GM03348 (cell line): ENCODE measurements around the gene DIDO1.

Experiments used
- DNase-seq: peaks from one replicate; pipeline ENCODE4 v3.0.0; 2012; ENCODE audit warnings: low spot score

DIDO1 gene

DNA sequence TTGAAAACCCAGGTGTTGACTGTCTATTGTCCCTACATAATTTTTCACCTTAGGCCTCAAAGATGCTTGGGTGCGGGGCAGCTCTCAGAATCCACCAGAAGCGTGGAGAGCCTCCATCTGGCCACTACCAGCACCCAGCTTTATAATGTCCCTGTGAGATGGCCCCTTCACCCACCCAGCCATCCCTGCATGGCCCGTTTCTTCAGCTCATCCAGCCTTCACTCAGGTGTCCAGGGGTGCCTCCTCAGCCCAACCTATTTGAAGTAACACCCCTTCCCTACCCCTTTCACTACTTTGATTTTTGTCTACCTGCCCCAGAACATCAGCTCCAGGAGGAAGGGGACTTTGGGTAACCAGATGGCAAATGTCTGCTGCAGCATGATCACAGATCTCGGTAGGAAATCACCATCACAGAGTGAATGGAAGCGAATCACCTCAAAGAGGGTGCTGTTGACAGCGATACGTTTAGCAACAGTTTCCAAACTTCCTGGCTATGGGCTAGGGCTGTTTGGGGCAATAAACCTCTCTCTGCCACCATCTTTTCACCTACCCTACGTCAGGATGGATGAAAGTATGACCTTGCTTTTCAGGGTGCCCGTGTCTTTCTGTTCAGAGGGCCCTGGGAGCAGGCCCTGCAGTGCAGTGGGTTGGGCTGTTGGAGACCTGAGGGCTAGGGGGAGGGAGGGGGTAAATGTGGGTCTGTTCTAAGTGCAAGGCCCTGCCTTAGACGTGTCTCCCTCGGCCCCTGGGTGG, 25.0 kb upstream of the DIDO1 start:
- no peak for DNase-seq

DNA sequence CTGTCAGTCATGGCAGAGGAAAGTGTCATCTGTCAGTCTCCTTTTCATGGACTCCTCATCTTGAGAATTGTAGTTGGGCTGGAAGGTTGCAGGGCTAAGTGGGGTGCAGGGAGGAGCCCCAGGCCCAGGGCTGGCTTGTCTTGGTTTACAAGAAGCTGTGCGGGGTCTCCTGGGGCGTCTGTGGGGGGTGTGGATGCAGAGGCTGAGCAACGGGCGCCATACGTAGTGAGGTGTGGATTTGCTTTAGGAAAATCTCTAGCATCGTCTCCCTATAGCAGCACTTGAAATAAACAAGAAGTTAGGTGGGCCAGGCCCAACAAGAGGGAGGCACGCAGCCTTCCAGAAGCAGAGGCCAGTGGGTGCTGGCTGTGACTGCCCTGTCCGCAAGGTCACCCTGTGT, 24.4 kb upstream of the DIDO1 start:
- DNase-seq, result no peak

DNA sequence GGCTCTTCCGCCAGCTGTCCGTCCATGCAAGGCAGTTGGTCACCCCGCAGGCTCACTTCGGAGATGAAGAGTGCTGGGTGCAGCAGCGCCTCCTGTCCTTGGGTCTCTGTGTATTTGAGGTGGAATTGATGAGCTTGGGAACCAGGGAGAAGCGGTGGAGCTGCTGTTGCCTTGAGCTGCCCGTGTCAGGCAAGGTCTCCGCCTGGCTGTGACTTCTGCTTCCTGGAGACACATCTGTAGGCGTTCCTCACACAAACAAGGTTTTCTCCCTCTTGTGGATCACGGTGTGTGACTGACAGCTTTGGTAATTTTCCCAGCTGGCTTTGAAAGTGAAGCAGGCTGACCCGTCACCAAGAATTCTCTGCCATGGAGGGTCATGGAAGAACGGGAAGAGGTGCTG, 23.7 kb upstream of the DIDO1 start:
- DNase-seq, result no peak

DNA sequence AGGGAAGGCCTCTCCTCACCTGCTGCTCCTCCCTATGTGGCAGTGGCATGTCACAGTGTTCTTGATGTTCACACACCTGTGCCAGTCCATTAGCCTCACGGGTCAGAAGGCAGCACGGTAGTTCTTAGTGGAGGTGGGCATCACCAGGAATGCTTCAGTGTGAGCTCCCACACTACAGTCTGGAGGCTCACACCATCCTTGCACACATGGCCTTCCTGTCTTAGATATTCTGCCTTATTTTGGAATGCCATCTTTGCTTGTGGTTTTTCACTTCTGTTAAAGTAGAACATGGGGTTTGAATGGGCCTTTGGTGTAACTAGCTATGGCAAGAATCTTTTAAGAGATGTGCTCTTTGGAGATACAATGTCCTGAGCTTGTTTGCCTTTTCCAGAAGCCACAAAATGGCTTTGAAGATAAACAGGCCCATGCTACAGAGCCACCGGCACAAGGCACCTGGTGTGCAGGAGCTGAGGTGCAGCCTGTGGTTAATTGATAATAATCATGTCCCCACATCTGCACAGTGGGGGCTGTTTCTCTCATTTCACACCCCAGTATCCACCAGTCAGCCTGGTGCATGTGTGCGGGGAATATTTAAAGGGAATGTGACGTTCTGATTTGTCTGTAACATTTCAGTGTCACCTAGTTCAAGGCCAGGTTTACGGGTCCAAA, 23.0 kb upstream of the DIDO1 start:
- no peak for DNase-seq

DNA sequence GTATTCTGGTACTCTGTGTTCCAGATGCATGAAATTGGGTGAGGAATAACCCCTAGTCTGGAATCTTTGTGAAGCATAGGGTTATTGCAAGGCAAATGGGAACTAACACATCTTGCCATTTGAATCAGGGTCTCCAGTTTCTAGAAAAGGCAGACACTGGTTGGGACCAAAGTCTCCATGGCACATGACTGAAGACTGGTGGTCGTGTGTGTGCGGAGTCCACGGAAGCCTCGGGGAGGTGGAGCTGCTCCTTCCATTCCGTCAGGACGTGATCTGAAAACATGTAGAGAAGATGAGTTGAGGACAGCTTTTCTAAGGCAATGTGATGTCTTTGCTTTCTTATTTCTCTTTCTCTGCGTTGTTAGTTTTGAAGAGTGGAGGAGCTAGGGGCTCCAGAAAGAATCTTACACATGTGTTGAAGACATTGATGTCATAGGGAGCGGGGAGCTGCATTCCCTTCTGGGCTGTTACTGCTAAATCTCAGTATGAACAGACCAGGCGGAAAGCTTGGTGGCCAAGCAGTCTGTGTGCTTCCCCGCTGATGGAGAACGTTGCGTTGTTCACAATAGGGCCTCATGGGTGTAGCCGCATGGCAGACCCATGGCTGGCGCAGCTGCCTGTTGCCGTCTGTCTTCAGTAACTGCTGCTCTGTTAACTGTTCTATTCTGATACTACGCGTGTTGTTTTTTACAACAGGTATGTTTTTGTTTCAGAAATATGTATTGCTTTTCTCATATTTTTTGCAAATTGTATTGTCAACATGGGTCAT, 21.4 kb upstream of the DIDO1 start:
- no peak for DNase-seq

DNA sequence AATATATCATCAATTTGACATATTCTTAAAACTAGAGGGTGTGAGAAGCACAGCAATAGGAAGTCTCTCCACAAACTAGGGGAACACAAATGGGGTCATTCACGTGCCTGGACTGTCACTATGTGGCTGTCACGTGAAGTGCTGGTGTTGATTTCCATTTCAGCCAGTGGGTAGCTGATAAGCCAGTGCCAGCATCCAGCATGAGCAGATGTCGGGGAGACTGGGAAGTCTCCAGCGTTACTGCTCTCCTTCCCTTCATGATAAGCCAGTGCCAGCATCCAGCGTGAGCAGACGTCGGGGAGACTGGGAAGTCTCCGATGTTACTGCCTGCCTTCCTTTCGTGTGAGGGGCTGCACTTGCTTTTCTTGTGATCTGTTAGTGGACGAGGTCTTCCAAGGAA, 20.6 kb upstream of the DIDO1 start:
- no peak for DNase-seq

DNA sequence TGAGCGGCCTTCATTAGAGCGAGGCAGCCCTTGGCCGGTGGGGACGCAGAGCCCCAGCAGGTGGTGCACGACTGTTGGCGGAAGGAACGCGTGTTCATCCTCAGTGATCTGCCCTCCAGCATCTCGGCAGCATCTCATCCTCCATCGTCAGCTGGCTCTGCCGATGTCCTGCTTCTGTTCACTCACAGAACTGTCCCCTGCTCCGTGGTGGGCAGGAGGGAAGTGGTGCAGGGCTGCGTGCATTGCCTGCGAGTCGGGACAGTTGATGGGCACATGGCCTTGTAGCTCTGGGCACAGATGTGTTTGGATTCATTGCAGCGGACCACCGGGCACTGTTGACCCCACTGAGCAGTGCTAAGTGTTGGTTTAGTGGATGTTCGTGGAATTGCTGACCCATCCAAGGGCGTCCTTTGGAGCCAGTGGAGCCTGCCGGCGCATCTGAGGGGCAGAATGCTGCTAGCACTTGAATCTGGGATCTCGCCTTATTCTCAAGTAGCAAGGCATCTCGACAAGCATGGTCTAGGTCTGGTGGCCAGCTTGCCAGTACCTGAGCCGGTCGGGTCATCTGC, 19.6 kb upstream of the DIDO1 start:
- no peak for DNase-seq

DNA sequence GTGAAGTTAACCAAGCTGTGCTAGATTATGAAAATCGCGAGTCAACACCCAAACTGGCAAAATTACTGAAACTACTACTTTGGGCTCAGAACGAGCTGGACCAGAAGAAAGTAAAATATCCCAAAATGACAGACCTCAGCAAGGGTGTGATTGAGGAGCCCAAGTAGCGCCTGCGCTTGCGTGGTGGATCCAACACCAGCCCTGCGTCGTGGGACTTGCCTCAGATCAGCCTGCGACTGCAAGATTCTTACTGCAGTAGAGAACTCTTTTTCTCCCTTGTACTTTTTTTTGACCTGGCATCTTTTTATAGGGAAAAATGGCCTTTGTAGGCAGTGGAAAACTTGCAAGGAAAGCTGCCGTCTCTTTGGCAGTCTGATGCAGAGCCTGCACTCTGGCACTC, 18.4 kb upstream of the DIDO1 start:
- no peak for DNase-seq

DNA sequence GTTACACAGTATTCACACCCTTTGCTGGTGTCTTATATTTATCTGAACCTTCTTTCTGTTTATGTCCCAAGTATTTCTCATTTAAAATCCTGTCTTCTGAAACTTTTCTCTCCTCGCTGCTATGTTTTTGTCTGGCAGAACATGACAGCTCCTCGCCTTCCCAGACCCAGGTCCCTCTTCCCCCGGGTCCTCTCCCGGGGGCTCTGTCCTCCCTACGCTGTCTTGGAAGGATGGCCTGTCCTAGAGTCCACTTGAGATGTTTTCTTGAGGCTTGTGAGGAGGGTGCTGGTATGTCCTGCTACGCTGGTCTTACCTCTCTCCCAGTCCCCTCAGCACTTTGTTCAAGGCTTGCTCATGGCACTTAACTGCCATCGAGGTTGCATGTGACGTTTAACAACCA, 17.9 kb upstream of the DIDO1 start:
- no peak for DNase-seq

DNA sequence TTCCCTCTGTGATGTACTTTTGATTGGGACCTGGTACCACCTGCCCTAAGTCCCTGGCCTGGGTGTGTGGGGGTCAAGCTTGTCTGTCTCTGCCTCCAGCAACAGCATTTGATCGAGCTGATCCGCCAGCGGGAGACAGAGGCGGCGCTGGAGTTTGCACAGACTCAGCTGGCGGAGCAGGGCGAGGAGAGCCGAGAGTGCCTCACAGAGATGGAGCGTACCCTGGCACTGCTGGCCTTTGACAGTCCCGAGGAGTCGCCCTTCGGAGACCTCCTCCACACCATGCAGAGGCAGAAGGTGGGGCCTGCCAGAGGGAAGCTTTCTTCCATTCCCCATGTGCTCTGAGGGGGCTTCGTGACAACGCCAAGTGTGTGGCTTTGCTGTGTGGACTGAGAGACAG, 17.1 kb upstream of the DIDO1 start:
- DNase-seq, result no peak

DNA sequence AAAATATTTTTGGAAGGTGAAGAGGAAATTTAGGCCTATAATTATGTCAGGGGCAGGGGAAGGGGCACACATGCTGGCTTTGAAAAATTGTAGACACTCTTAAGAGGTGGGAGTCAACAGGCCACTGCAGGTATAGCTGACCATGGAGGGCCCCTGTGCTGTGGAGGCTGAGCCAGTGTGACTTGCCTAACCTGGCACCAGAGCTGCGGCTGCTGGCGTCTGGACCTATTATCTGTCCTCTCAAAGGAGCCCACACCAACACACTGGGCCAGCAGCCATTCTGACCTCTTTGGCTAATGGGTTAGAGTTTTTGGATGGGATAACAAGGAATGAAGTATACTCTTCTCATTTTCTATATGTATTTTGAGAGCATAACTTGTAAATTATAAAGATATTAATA, 16.2 kb upstream of the DIDO1 start:
- no peak for DNase-seq

DNA sequence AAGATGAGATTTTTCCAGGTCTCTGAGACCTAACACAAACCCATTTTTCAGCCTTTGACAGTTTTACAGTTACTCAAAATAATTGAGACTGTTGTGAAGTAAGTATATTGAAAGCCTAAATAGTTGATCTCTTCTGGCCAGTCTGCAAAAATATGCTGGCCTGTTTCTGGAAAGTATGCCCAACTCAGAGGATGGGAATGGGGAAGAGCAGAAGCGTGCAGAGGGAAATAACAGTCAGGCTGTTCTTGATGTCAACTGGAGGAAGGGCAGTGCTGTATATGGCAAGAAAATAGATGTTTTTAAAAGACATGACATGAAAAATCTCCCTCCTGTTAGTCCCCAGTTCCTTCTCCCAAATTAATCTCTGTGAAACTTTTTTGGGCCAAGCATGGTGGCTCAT, 15.5 kb upstream of the DIDO1 start:
- no peak for DNase-seq

DNA sequence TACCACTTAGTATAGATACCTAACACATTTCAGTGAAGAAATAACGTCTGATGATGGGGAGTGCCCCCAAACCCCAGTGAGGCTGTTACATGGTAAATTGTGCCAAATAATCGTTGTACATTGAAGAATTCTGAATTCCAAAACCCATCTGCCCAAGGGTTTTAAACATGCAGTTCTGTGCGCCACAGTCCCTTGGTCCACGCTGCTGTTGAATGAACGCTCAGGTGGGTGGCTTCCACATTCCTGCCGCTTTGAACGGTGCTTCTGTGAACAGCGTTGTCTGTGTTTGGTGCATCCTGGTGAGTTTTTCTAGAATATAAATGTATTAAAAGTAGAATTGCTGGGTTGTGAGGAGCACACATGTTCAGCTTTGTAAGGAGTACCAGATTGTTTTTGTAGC, 14.6 kb upstream of the DIDO1 start:
- DNase-seq, result no peak

DNA sequence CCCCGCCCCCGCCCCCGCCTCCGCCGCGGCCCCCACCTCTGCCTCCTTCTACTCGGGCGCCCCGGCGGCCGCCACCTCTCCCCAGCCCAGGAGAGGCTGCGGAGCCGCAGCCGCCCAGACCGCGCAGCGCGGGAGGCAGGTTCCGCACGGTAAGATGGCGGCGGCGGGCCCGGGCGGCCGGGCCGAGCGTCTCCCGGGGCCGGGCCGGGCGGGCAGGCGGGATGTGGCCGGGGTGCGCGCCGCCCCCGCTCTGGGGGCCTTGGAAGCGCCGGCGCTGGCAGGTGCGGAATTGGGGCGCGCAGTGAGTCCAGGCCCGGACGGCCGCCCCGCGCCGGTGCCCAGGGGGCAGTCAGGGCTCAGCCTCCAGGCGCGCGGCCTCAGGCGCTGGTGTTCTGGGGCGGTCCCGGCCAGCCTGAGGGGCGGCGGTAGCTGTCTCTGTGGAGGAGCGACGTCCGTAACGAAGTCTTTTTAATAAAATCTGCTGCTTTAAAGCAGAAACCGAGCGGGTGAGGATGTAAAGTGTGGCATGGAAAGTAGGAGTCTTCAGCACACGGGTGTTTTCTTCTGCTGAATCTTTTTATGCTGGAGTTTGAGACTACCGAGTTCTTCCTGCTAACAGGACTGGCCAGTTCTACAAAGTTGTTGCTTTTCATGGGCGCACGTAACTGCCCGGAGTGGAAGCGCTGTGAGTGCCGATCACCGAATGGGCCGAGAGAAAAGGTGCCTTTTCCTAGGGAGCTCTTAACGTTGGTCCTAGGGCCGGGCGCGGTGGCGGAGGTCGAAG, 12.0 kb upstream of the DIDO1 start, which contains the start of gene GID8:
Gene GID8 (plus strand): TSS at position 43 of the 784 bp plus-strand sequence. CDS start 3,356 bp downstream, outside the sequence.
- DNase-seq, result peak; percentile 78

DNA sequence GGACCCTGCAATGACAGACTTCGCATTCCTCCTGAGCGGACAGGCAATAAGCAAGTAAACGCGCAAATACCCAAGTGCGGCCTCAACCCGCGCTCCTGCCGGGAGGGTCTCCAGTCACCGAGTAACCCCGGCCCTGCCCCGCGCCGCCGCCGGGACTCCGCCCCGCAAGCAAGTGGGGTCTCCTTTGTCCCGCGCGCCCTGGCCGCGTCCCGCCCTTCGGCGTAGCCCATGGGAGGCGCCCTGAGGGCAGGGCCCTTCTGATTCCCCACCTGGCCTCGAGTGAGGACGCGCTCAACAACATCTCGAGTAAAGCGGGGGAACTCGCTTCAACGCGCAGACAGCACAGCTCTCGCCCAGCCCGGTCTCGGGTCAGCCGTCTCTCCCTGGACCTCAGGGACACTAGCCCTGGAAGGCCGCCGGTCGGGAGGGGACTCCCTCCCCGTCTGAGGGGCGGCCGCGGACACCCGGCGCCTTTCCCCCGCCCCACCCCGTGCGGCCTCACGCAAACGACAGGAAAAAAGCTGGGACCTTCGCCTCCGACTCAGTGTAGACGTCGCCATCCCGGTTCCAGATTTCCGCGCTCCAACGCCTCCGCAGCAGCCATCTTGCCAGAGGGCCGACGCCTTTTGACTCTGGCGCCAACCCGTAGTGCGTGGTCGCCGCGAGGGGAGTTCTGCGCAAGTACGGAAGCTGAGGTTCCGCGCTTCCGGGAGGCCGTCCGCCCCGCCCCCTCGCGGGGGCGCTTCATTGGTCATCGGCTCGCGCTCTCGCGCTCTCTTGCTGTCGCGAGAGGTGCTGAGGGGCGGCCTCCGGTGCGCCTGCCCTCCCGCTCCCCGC, 11.2 kb upstream of the DIDO1 start:
- DNase-seq, result peak; percentile 97

DNA sequence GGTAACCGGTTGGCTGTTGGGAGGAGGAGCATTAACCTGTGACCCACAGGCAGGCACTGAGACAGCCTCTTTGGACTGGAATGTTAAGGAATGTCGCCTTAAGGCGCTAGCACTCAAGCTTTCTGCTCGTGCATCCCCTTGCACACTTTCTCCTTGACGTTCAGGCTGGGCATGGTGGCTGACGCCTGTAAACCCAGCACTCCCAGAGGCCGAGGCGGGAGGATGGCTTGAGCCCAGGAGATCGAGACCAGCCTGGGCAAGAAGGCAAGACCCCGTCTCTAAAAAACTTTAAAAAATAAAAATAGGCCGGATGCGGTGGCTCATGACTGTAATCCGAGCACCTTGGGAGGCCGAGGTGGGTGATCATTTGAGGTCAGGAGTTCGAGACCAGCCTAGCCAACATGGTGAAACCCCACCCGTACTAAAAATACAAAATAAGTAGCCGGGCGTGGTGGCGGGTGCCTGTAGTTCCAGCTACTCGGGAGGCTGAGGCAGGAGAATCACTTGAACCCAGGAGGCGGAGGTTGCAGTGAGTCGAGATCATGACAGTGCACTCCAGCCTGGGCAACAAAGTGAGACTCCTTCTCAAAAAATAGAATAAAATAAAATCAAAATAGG, 9.8 kb upstream of the DIDO1 start:
- DNase-seq, result no peak

DNA sequence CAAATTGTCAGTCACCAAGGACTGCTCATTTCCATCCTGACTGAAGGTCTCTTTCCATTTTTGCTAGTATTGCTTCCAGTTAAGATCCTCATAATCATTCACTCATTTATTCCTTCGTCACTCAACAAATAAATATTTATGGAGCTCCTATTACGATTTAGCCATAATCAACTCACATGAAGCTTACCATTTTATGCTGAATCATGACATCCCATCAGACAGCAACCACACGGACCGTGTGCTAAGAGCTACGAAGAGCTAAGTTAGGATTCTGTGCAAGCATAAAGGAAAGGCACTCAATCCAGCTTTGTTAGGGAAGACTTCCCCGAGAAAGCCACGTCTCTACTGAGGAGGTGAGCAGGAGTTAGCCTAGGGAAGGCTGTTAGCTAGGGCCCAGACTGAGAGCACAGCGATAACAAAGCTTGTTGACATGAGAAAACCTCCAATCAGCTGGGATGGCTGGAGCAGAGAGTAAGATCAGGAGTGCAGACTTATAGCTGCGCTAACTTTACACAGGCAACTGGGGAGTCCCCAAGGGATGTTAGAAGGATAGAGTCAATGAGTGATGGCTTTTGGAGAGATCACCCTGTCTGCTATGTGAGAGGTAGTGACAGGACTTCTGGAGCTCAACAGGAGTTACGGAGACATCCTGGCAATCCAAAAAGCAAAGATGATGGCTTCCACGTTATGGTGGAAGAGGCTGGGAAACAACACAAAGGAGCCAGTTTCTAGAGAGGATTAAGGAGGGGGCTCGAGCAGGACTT, 9.1 kb upstream of the DIDO1 start:
- no peak for DNase-seq

DNA sequence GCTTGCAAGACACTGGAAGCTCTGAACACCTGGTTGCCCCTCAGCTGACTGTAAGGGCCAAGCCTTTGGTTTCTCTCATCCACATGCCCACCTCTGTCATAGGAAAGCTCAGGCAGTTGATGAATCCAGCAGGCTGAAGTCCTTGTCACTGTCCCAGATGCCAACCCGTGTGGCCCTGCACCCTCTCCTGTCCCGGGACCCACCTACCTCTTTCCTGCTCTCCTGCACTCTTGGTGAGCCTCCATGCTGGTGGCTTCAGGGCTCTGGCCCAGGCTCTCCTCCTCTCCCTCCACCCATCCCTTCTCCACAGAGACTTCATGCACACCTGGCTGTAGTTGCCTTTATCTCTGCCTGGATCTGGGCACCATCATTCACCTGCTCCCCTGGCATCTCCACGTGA, 7.7 kb upstream of the DIDO1 start:
- DNase-seq, result no peak

DNA sequence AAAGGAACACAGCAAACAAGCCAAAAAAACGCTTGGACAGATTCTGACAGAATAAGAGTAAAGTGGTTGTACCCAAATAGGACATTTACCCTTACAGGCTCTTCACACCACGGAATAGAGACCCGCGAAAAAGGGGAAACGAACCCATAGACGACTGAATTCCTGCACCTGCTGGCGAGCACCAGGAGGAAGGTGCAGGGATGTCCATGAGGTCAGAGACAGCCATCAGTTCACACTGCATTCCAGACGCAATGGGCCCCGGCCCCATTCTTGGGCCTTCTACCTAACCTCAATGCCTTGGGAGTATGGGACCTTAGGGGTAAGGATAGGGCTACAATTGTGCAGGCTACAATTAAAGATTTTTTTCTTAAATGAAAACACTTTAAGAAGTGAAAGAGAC, 5.2 kb upstream of the DIDO1 start:
- DNase-seq, result no peak

DNA sequence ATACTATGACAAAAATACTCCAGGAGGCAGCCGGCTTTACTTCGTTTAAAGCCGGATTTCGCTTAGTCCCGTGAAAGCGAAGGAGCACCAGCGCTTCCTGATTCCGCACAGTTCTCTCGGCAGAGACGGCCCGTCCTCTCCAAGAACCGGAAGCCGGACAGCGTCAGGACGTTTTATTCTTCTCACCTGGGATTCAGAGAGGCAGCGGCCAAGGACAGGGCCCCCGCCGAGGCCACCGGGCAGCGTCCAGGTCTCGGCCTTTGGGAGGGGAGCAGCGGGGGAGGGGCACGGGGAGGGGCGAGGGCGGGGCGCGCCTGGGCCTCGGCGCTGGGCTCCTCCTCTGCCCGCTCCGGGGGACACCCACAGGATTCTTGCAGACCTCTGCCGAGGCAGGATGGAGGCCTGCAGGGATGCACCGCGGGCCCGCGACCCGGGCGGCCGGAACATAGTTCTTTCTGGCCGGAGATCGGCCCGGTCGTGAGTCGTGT, 2.8 kb upstream of the DIDO1 start:
- DNase-seq, result peak; percentile 89
